Nephron (organoid): Measurements from ENCODE around the gene PGBD5.

Source experiments
- H3K27ac Mint-ChIP-seq, 3 experiments: 2 replicates each; pipeline ENCODE4 v1.8.0; 2020; ENCODE audit warnings: mixed read lengths in 3 of 3, mild to moderate bottlenecking in 2 of 3, moderate library complexity in 1 of 3
- H3K27me3 Mint-ChIP-seq: 2 replicates; pipeline ENCODE4 v1.8.0; 2021; ENCODE audit warnings: low read depth, mild to moderate bottlenecking, moderate library complexity, mixed read lengths
- H3K36me3 Mint-ChIP-seq: 2 replicates; pipeline ENCODE4 v1.8.0; 2020; ENCODE audit warnings: low read depth, mixed read lengths
- H3K4me1 Mint-ChIP-seq: 2 replicates; pipeline ENCODE4 v1.8.0; 2020; ENCODE audit warnings: mixed read lengths
- H3K4me3 Mint-ChIP-seq, 3 experiments: 2 replicates each; pipeline ENCODE4 v1.8.0; 2020; ENCODE audit warnings: mild to moderate bottlenecking in 3 of 3, mixed read lengths in 3 of 3, moderate library complexity in 2 of 3
- H3K9me3 Mint-ChIP-seq: 2 replicates; pipeline ENCODE4 v1.8.0; 2020; ENCODE audit warnings: mixed read lengths
- TF ChIP-seq, protein P1 (sequence below), 3 experiments: fragments of 200-600 bp; sonication (generic); IDR thresholded peaks; one replicate each; pipeline ENCODE4 v1.5.0; 2021; ENCODE audit warnings: antibody characterized with exemption in 3 of 3; ENCODE audit not compliant: unreplicated experiment in 3 of 3

PGBD5 gene

GRCh38 chr1:230267338-230268065, 158.6 kb downstream of the PGBD5 start:
- H3K36me3 Mint-ChIP-seq: peaks cover 29% of the 10 kb centered on the region
- peaks cover 7% of the 10 kb centered on the region for H3K27me3 Mint-ChIP-seq
- H3K27ac Mint-ChIP-seq: peak overlapping the region in 2 of 3 experiments; percentile 4
- H3K9me3 Mint-ChIP-seq: no peaks in the 10 kb centered on the region
- TF ChIP-seq, protein P1, sequence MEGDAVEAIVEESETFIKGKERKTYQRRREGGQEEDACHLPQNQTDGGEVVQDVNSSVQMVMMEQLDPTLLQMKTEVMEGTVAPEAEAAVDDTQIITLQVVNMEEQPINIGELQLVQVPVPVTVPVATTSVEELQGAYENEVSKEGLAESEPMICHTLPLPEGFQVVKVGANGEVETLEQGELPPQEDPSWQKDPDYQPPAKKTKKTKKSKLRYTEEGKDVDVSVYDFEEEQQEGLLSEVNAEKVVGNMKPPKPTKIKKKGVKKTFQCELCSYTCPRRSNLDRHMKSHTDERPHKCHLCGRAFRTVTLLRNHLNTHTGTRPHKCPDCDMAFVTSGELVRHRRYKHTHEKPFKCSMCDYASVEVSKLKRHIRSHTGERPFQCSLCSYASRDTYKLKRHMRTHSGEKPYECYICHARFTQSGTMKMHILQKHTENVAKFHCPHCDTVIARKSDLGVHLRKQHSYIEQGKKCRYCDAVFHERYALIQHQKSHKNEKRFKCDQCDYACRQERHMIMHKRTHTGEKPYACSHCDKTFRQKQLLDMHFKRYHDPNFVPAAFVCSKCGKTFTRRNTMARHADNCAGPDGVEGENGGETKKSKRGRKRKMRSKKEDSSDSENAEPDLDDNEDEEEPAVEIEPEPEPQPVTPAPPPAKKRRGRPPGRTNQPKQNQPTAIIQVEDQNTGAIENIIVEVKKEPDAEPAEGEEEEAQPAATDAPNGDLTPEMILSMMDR (IDR thresholded peaks at IDR 0.05; ENCODE audit: unreplicated experiment in 3 of 3): no peak
- peaks cover 34% of the 10 kb centered on the region for H3K4me1 Mint-ChIP-seq
- no peak overlapping the region for H3K4me3 Mint-ChIP-seq

GRCh38 chr1:230266456-230266855, 159.7 kb downstream of the PGBD5 start:
- no peaks in the 10 kb centered on the region for H3K9me3 Mint-ChIP-seq
- H3K36me3 Mint-ChIP-seq: peaks cover 29% of the 10 kb centered on the region
- peaks cover 7% of the 10 kb centered on the region for H3K27me3 Mint-ChIP-seq
- H3K27ac Mint-ChIP-seq: no peak overlapping the region
- no peak overlapping the region for H3K4me3 Mint-ChIP-seq
- peaks cover 34% of the 10 kb centered on the region for H3K4me1 Mint-ChIP-seq
- TF ChIP-seq, protein P1 (IDR thresholded peaks at IDR 0.05; ENCODE audit: unreplicated experiment in 3 of 3): no peak

GRCh38 chr1:230265200-230266115, 160.7 kb downstream of the PGBD5 start:
- peaks cover 24% of the 10 kb centered on the region for H3K4me1 Mint-ChIP-seq
- no peaks in the 10 kb centered on the region for H3K9me3 Mint-ChIP-seq
- no peak overlapping the region for H3K27ac Mint-ChIP-seq
- no peak overlapping the region for H3K4me3 Mint-ChIP-seq
- H3K27me3 Mint-ChIP-seq: peaks cover 7% of the 10 kb centered on the region
- peaks cover 34% of the 10 kb centered on the region for H3K36me3 Mint-ChIP-seq
- TF ChIP-seq, protein P1 (IDR thresholded peaks at IDR 0.05; ENCODE audit: unreplicated experiment in 3 of 3): no peak
